ENCODE results near the gene TMCC3. TPM values are rescaled to one million over a fixed set of nuclear protein-coding genes. Genes with fewer than 3 reads are reported as not detected.
"Not testable (repeated sequence)": the region's sequence is repeated elsewhere in the genome, so short reads cannot be mapped to it uniquely, and the experiment has no call there.

TMCC3 gene
- total RNA-seq, 4 donors from 2014 or later: 9.2 to 39.6 (median 12.4) TPM

DNA sequence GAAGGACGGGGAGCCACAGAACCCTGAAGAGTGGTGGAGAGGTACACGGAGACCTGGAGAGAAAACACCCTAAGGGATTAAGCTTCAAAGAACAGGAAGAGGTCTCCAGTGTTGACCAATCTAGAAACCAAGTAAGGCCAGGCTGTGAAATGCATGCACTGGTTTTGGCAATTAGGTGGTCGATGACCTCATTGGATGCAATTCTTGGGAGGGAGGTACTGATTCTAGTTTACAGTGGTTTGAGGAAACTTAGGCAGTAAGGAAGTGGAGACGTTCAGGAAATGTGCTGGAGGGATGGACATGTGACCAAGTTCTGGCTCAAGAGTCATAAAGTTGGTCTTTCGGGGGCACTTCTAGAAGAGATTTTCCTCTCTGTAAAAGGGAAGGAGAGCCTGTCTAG lies 99.4 kb downstream of the TMCC3 start:
- DNase-seq (ENCODE audit: low spot score): no peak
- TF ChIP-seq, protein P1, sequence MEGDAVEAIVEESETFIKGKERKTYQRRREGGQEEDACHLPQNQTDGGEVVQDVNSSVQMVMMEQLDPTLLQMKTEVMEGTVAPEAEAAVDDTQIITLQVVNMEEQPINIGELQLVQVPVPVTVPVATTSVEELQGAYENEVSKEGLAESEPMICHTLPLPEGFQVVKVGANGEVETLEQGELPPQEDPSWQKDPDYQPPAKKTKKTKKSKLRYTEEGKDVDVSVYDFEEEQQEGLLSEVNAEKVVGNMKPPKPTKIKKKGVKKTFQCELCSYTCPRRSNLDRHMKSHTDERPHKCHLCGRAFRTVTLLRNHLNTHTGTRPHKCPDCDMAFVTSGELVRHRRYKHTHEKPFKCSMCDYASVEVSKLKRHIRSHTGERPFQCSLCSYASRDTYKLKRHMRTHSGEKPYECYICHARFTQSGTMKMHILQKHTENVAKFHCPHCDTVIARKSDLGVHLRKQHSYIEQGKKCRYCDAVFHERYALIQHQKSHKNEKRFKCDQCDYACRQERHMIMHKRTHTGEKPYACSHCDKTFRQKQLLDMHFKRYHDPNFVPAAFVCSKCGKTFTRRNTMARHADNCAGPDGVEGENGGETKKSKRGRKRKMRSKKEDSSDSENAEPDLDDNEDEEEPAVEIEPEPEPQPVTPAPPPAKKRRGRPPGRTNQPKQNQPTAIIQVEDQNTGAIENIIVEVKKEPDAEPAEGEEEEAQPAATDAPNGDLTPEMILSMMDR (IDR thresholded peaks at IDR 0.05): no peak
- no peak for ATAC-seq (ENCODE audit: low FRiP score)

DNA sequence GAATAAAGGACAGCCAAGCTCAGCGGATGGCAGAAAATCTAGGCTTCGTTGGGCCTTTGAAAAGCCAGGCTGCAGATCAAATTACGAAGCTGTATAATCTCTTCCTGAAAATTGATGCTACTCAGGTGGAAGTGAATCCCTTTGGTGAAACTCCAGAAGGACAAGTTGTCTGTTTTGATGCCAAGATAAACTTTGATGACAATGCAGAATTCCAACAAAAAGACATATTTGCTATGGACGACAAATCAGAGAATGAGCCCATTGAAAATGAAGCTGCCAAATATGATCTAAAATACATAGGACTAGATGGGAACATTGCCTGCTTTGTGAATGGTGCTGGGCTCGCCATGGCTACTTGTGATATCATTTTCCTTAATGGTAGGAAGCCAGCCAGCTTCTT lies 101.5 kb downstream of the TMCC3 start:
- not testable (repeated sequence) for ATAC-seq (ENCODE audit: low FRiP score); DNase-seq (ENCODE audit: low spot score)

DNA sequence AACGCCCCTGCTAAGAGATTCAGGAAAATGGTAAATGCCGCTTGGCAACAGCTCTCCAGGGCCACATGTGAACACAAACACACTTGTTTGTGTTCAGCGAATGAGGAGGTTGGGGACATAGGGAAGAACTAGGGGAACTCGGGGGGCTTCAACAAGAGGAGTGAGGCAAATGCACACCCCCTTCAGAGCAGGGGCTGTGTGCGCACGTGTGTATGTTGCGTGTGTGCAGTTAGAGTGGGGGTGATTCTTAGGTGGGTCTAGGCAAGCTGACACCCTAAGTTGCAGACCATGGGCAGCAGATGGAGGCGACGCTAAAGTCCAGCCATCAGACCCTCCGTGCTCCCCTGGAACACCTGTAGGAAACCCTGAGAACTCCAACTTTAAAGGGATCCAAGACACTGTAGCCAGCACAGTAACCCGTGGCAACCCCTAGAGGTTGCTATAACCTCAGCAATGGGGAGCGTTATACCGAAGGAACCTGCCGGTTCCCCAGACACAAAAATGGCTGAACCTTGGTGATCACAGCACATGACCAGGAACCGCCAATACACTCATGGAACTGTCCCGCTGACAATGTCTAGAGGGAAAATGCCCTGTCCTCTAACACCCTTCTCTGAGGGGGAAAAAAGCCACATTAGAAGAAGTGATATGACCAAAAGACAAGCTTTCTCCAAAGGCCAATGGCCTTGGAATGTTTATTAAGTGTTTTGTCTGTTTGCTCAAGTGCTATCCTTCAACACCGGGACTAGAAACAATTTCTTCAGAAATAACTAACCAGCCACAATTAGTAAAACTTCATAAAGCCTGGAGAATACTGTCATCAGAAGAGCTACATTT lies 104.2 kb downstream of the TMCC3 start:
- ATAC-seq (ENCODE audit: low FRiP score): peak; percentile 81
- no peak for DNase-seq (ENCODE audit: low spot score)
- TF ChIP-seq, protein P1 (IDR thresholded peaks at IDR 0.05): no peak

DNA sequence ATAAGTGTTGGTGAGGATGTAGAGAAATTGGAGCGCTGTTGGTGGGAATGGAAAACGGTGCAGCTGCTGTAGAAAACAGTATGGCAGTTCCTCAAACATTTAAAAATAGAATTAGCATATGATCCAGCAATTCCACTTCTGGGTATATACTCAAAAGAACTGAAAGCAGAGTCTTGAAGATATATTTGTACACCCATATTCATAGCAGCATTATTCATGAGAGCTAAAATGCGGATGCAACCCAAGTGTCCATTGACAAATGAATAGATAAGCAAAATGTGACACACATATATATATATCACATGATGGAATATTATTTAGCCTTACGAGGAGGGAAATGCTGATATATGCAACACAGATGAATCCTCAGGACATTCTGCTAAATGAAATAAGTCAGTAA lies 106.0 kb downstream of the TMCC3 start:
- DNase-seq (ENCODE audit: low spot score): no peak
- ATAC-seq (ENCODE audit: low FRiP score): no peak
- TF ChIP-seq, protein P1 (IDR thresholded peaks at IDR 0.05): no peak

DNA sequence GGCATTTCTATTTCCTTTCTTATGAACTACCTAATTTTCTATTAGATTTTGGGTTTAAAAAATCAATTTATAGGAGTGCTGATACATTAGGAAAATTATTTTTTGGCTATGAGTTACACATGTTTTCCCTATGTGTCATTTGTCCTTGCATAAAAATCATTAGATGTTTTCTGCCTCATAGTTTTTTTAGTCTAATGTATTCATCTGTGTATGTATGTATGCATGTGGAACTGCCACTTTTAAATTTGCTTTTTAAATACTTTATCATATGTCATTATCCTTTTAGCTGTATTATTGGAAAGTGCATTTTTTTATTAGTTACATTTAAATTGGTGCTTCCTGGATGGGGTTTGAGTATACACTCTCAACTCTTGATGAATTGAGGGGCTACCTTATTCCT lies 112.0 kb downstream of the TMCC3 start:
- no peak for DNase-seq (ENCODE audit: low spot score)
- TF ChIP-seq, protein P1 (IDR thresholded peaks at IDR 0.05): no peak
- ATAC-seq (ENCODE audit: low FRiP score): no peak

DNA sequence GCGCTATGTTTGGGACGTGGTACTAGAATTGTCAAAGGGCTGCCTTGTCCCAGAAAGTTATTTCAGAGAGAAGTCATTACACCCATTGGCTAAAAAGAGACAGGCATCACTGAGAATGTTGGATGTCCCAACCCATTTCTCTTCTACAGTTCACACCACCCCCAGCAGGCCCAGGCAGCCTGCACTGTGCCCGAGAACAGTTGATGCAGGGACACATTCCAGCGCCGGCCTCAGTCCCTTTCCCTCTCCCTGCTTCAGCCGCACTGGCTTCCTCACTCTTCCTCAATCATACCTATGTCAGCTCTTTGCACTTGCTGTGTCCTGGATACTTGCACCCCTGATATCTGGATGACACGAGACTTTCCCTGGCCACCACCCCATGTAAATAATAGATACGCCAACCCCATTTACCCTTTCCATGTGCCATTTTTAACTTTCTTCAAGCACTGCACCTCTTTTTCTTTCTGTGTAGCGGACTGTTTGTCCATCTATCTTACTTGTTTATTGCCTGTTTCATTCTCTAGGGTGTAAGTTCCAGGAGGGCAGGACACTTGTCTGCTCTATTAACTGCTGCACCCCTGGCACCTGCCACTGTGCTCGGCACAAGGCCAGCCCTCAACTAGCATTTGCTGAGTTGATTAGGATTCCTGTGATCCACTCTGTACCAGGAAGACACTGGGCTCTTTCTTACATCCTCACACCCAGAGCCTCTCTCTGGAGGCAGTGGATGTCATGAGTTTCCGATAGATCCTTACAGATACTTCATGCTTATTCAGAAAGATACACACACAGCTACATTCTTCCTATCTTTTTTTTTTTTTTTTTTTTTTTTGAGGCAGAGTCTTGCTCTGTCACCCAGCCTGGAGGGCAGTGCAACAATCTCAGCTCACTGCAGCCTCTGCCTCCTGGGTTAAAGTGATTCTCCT lies 114.1 kb downstream of the TMCC3 start:
- TF ChIP-seq, protein P1 (IDR thresholded peaks at IDR 0.05): no peak
- DNase-seq (ENCODE audit: low spot score) (no peak), ATAC-seq (ENCODE audit: low FRiP score) (no peak)

DNA sequence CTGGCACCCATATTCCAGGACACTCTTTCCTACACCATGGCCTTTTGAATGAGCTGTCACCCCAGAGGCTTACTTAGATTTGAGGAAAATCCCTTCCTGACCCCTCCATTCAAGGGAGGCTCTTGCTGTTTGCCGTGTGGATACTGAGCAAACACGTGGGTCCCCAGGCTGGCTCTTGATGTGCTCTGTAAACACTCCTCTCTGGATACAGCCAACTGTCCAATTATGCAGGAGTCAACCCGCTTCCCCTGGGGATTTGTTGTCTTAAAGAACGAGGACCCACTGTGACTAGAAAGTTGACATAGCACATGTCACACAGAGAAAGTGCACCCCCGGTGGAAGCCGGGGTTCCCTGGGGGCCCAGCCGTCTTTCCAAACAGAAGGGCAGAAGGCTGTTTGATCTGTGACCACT lies 114.8 kb downstream of the TMCC3 start:
- no peak for ATAC-seq (ENCODE audit: low FRiP score)
- DNase-seq (ENCODE audit: low spot score): no peak
- TF ChIP-seq, protein P1 (IDR thresholded peaks at IDR 0.05): no peak
